Transverse colon (tissue), 3 donors: ENCODE data around the gene LRRC7.

Experiments used
- POLR2A ChIP-seq: fragments of 450-650 bp; IDR thresholded peaks from one replicate; pipeline ENCODE4 v1.6.1; 2016; ENCODE audit warnings: antibody characterized with exemption, mild to moderate bottlenecking, moderate library complexity
- POLR2AphosphoS5 ChIP-seq, 3 donors: sonication (generic); formaldehyde crosslinking; IDR thresholded peaks; one replicate each; pipeline ENCODE4 v1.6.1; 2016; ENCODE audit warnings: antibody characterized with exemption in 3 of 3

DNA sequence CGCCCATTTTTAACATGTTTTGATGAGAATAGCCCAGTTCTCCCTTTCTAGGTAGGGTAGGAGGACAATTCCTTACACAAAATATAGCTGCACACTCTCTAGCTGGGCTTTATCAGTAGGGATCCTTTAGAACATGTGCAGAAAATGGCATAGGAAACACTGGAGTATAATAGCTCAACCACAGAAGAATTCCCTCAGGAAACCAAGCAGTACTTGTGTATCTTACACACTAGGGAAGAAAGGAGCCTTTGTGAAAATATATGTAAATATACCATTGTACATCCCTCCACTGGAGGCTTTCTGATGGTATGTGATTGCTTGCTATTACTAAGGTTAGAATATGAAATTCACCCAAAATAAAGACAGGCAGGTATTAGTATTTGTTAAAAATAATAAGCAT is 484.2 kb downstream of the LRRC7 start:
- no peak for TF ChIP-seq POLR2AphosphoS5 (IDR thresholded peaks at IDR 0.05)
- no peak for TF ChIP-seq POLR2A
